ENCODE data around the gene ARHGAP25.

DNA sequence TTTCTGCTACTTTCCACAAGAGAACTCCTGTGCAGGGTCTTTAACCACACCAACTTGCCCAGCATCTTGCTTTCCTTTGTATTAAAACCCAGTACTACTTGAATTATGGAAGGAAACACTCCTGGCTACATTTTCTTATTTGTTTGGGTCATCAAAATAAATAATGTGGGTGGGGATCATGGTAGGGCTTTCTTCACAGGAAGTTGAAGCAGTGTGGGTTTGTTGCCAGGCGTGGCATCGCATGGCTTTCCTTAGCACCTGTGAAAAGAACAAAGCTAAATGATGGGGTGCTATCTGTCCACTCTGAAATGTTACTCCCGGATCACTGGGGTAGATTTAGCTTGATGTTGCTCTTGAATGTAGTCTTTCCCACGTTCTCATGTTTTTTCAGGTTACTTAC lies 18.7 kb downstream of the ARHGAP25 start:
- TF ChIP-seq, protein P1, sequence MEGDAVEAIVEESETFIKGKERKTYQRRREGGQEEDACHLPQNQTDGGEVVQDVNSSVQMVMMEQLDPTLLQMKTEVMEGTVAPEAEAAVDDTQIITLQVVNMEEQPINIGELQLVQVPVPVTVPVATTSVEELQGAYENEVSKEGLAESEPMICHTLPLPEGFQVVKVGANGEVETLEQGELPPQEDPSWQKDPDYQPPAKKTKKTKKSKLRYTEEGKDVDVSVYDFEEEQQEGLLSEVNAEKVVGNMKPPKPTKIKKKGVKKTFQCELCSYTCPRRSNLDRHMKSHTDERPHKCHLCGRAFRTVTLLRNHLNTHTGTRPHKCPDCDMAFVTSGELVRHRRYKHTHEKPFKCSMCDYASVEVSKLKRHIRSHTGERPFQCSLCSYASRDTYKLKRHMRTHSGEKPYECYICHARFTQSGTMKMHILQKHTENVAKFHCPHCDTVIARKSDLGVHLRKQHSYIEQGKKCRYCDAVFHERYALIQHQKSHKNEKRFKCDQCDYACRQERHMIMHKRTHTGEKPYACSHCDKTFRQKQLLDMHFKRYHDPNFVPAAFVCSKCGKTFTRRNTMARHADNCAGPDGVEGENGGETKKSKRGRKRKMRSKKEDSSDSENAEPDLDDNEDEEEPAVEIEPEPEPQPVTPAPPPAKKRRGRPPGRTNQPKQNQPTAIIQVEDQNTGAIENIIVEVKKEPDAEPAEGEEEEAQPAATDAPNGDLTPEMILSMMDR (IDR thresholded peaks at IDR 0.05; ENCODE audit: insufficient read depth, low read length, poor library complexity, severe bottlenecking) = no peak
- no peak for TF ChIP-seq EZH2phosphoT487 (conservative IDR thresholded peaks at IDR 0.05; ENCODE audit: low read length)

All from SU-DHL-6 (cell line).